GM12878 (cell line): ENCODE data around the gene LPIN1. TPM values are rescaled to one million over a fixed set of nuclear protein-coding genes. Genes with fewer than 3 reads are reported as not detected.
A peak's percentile ranks its signal among the peaks of the same experiment; 100 is the strongest.

Source experiments
- BCLAF1 ChIP-seq: fragments of 450-650 bp; IDR thresholded peaks from 2 replicates; pipeline ENCODE4 v1.6.1; 2017; ENCODE audit warnings: antibody characterized with exemption, mild to moderate bottlenecking, moderate library complexity
- CREB1 ChIP-seq: IDR thresholded peaks from 2 replicates; pipeline ENCODE4 v1.6.1; 2012; ENCODE audit warnings: low read depth, mild to moderate bottlenecking, inconsistent platforms
- CUX1 ChIP-seq: IDR thresholded peaks from 2 replicates; pipeline ENCODE4 v1.6.1; 2012; ENCODE audit warnings: improper control_type of control experiment, low read depth, low read length; ENCODE audit not compliant: insufficient replicate concordance
- DPF2 ChIP-seq: fragments of 450-650 bp; IDR thresholded peaks from 2 replicates; pipeline ENCODE4 v1.6.1; 2017; ENCODE audit warnings: mild to moderate bottlenecking
- ESRRA ChIP-seq: IDR thresholded peaks from 2 replicates; pipeline ENCODE4 v1.6.1; 2012; ENCODE audit warnings: mild to moderate bottlenecking, low read length, improper control_type of control experiment
- GATAD2B ChIP-seq: fragments of 450-650 bp; conservative IDR thresholded peaks from 2 replicates; pipeline ENCODE4 v1.6.1; 2017; ENCODE audit warnings: low read depth, mild to moderate bottlenecking, moderate library complexity
- NKRF ChIP-seq: fragments of 450-650 bp; conservative IDR thresholded peaks from 2 replicates; pipeline ENCODE4 v1.6.1; 2017; ENCODE audit warnings: mild to moderate bottlenecking, moderate library complexity
- SREBF1 ChIP-seq: IDR thresholded peaks from 2 replicates; pipeline ENCODE4 v1.6.1; 2012; ENCODE audit warnings: mild to moderate bottlenecking, low read length
- SREBF2 ChIP-seq: IDR thresholded peaks from 2 replicates; pipeline ENCODE4 v1.6.1; 2012; ENCODE audit warnings: mild to moderate bottlenecking, low read length
- TCF3 ChIP-seq: IDR thresholded peaks from 2 replicates; pipeline ENCODE4 v1.6.1; 2012; ENCODE audit warnings: low read depth, mild to moderate bottlenecking, low read length, borderline replicate concordance; ENCODE audit not compliant: insufficient read depth
- ZBED1 ChIP-seq: IDR thresholded peaks from 2 replicates; pipeline ENCODE4 v1.6.1; 2016; ENCODE audit warnings: borderline replicate concordance
- ZNF687 ChIP-seq: fragments of 450-650 bp; IDR thresholded peaks from 2 replicates; pipeline ENCODE4 v1.6.1; 2017; ENCODE audit warnings: mild to moderate bottlenecking, moderate library complexity
- polyA plus RNA-seq, 11 experiments: library from polyadenylated mRNA; depleted of rRNA in 4 of 11; unstranded in 6 of 11; stranded (reverse) in 5 of 11; fragments of >200 nt; fragmentation: Nextera tagmentation in 4 of 11; fragmentation: Illumina TruSeq in 1 of 11; extraction: Ambion mirVana in 4 of 11; extraction: Trizol in 1 of 11; gene quantifications; 1 replicate in 1 of 11; 2 replicates in 10 of 11; pipeline versions ENCODE4 v1.2.1 to v1.2.3, GENCODE V29; 2011 to 2016; ENCODE audit warnings: inconsistent platforms in 2 of 11, missing spikeins in 2 of 11, low read depth in 1 of 11
- total RNA-seq, 4 experiments: library from RNA; depleted of rRNA in 3 of 4; stranded (reverse); fragments of >200 nt in 3 of 4; fragmentation: Illumina TruSeq in 1 of 4; extraction: Trizol in 1 of 4; gene quantifications; 2 replicates each; pipeline versions ENCODE4 v1.2.1 to v1.2.3, GENCODE V29; 2013 to 2021

Gene LPIN1
- total and polyA plus RNA-seq, 10 of the 15 experiments (the other 5 are each of a cell fraction or from before 2014, with no cell fraction given), result 18.8 to 82.5 (median 50.3) TPM

GRCh38 chr2:11753452-11753885 lies 7.0 kb downstream of the LPIN1 start (continued):
- TF ChIP-seq NKRF, result peak; percentile 66
- peak; percentile 55 for TF ChIP-seq SREBF1
- no peak for TF ChIP-seq CUX1
- peak; percentile 93 for TF ChIP-seq GATAD2B
- TF ChIP-seq ESRRA, result no peak
- TF ChIP-seq ZNF687, result peak; percentile 55; the same call in 1 of the 2 replicates
- TF ChIP-seq ZBED1, result peak; percentile 93; the same call in 1 of the 2 replicates
- no peak for TF ChIP-seq BCLAF1
- TF ChIP-seq TCF3, result peak; percentile 98
- TF ChIP-seq CREB1, result peak; percentile 53; the same call in 1 of the 2 replicates
- peak; percentile 94 for TF ChIP-seq DPF2
- no peak for TF ChIP-seq SREBF2
